NT2/D1 (cell line): ENCODE results near the gene JAKMIP3.

Experiments
- SUZ12 ChIP-seq: IDR thresholded peaks from 2 replicates; pipeline ENCODE4 v1.6.1; 2011; ENCODE audit not compliant: insufficient read length, insufficient read depth; ENCODE audit errors: extremely low read depth
- YY1 ChIP-seq: IDR thresholded peaks from 2 replicates; pipeline ENCODE4 v1.6.1; 2011; ENCODE audit not compliant: insufficient read length, insufficient read depth
- ZNF274 ChIP-seq: IDR thresholded peaks from 2 replicates; pipeline ENCODE4 v1.6.1; 2011; ENCODE audit warnings: mild to moderate bottlenecking, low read depth, low read length

GRCh38 chr10:132064771-132065437 is 842 bp upstream of the JAKMIP3 start:
- TF ChIP-seq SUZ12 (no peak), ZNF274 (no peak), YY1 (no peak)
